Fibroblast of gingiva (primary cell): Measurements from ENCODE around the gene PEX13.
A peak's percentile ranks its signal among the peaks of the same experiment; 100 is the strongest.
"Not testable (repeated sequence)": the region's sequence is repeated elsewhere in the genome, so short reads cannot be mapped to it uniquely, and the experiment has no call there.

Experiments
- DNase-seq: peaks from one replicate; pipeline ENCODE4 v3.0.0-alpha.2; 2011; ENCODE audit warnings: low read depth

PEX13 gene, protein sequence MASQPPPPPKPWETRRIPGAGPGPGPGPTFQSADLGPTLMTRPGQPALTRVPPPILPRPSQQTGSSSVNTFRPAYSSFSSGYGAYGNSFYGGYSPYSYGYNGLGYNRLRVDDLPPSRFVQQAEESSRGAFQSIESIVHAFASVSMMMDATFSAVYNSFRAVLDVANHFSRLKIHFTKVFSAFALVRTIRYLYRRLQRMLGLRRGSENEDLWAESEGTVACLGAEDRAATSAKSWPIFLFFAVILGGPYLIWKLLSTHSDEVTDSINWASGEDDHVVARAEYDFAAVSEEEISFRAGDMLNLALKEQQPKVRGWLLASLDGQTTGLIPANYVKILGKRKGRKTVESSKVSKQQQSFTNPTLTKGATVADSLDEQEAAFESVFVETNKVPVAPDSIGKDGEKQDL

DNA sequence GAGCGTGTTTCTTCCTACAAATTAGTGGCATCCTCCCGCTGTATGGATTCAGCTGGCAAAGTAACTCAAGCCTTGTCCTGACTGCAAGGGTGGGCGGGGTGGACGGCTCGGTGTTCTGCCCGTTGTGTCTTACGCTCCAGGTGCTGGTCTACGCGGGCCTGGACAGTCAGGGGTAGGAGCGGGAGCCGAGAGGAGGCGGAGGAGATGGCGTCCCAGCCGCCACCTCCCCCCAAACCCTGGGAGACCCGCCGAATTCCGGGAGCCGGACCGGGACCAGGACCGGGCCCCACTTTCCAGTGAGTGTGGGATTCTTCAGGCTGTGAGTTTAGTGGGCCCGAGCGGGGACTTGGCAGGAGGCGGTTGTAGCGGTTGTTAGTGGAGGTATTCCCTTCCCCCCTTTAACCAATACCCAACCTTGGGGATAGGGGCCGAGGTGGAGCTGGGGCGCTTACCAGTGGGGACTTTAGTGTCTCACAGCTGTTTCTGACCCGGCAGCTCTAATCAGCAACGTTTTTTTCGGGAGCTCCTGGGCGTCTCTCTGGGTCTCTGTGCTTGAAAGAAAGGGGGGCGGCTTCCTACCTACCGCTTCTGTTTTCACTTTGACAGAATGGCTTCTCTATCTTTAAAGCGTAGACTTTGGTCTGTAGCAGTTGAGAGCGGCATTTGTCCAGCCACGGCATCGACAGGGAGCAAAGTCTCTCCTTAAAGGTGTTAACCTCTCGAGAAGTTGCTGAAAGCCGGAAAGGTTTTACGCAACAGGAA lies at the start of gene PEX13, which contains the start of gene PUS10:
Gene PEX13 (plus strand): TSS at position 165 of the 762 bp plus-strand sequence. CDS start 40 bp downstream, at position 205.
Gene PUS10 (minus strand): TSS at position 700 of the 762 bp plus-strand sequence. CDS start 6,365 bp downstream, outside the sequence.
- DNase-seq, result peak; percentile 59

DNA sequence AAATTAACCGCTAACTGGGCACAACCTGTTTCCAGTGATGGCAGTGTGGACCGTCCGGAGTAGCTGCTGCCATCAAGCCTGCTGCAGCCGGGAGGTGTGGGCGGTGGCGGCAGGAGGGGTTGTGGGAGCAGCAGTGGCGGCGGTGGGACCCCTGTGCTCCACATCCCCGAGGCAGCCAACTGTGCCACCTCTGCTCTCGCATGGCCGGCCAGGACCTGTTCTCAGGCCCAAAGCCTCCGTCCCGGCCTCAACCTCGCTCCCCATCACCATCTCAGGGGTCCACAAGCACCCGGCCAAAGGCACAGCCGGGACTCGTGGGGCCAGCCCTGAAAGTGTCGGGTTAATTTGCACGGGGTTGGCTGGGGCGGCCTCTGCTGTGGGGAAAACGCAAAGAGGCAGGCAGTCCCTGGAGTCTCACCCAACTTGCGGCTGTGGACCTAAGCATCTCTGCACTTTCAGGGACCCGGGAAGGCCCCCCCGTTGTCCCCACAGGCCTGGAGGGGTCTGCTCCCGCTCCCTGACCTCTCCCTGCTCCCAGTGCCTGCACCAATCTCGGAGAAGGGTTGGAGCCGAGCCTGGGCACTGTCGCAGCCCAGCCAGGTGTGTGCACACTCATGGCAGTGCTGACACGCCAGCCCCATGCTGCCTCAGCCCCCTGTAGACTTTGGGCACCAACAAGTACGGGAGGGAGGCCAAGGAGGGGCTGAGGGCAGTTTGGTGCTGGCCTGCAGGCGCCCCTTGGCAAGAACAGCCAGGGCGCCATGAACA lies 44.4 kb upstream of the PEX13 start:
- DNase-seq, result no peak

DNA sequence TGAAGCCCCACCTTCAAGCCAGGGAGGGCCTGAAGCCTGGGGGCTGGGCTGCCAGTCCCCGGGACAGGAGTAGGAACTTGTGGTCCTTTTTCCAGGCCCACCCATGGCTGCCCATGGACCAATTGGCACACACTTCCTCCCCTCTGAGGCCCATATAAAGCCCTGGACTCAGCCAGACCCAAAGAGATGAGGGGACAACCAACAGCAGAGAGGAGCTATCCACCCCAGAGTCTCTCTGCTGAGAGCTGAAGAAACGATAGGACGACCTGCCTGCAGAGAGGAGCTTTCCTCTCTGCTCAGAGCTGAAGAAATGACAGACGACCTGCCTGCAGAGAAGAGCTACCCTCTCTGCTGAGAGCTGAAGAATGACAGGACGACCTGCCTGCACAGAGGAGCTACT lies 43.8 kb upstream of the PEX13 start:
- no peak for DNase-seq

DNA sequence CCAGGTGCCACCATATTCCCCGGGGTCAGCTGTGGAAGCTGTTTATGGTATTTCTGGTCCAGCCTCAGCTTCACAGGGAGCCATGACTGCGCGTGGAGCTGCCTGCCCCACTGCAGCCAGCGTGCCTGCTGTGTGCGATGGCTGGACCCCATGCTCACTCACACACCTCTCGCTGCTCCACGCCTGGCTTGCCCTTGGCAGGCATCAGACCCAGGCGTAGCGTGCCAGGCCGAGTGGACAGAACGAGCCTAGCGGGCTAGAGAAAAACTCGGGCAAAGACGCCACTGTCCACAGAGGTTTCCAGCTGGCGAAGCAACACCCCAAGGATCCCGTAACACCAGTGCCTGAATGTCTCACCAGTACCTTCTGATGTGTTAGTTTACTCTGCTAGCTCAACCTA lies 42.9 kb upstream of the PEX13 start:
- DNase-seq, result no peak

DNA sequence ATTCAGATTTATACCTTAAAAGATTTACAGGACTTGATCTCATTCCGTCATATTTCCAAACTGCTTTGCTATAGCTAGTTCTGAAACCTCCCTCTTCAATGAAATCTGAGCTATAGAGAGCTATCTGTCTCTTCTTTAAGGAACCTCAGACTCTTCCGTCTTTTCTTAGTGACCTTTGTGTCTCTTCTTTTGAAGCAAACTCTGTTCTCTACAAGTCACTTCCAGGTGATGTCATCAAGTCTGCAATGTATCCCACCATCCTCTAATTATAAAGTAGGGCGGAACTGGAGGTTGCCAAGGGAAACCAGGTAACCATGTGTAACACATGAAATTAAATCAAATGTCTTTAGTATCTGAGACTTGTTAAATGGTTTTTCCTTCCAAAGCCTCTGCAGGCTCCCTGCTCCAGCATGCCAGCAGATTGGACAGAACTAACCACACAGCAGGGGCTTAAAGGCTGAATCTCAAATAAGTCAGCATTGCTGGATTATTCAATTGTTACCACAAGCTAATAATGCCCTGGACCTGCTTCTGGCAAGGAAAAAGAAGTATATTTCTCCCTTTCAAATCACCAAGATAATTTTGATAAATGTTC lies 41.2 kb upstream of the PEX13 start:
- no peak for DNase-seq

DNA sequence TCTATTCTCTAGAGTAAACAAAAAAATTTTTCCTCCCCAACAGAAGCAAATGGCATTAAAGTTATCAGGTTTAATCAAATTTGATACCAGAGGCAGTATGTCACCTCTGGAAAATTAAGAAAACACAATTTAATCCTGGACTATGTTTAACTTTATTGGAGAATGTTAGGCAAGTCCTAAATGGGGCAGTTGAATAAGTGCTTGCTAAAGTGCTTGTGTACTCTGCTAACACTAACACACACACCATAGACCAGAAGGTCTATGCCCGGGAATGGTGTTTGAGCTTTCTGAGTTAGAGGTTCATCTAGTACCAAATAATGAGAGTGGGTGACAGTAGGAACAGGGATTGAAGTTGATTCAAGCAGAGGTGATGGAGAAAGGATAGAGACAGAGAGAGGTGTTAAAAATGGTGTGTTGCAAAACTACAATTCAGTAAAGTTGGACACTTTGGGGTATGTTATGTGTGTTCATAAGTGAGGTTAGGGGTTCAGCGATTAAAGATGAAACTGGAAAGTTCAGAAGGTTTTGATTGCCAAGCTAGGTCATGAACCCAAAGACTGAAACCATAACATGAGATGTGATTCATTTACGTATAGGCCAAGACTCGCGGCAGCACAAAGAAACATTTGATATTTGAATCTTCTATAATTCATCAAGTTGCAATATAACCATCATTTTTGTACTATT lies 40.5 kb upstream of the PEX13 start:
- no peak for DNase-seq

DNA sequence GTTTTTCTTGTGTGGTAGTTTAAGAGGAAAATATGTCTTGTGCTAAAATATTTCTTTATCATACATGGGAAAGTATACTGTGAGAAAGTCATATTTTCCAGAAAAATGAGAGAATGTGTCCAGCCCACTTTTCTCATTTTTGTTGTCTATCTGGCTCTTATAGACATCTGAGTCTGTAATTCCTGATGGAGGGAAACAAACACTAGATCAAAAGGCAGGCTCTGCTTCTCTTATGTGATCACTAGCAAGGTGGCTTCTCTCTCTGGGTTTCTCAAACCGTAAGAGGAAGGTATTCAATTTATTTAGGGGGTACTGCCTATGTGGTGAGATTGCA lies 40.0 kb upstream of the PEX13 start:
- no peak for DNase-seq

DNA sequence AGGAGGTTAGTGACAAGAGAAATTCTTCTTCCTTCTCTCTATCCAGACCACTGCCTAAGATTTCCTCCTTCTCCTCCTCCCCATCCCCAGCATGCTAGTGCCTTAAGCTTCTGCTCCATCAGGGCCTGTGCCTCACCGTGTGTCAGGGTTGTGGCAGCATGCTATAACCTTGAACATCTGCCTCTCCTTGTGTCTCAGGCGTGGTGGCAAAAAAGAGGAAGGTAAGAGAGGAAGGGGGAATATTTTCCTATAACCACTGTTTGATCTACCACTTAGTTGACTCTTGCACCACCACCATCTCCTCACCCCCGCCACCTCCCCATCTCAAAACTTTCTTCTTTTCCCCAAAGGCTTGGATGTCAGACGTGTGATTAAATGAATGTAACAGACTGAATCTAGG lies 38.3 kb upstream of the PEX13 start:
- no peak for DNase-seq

DNA sequence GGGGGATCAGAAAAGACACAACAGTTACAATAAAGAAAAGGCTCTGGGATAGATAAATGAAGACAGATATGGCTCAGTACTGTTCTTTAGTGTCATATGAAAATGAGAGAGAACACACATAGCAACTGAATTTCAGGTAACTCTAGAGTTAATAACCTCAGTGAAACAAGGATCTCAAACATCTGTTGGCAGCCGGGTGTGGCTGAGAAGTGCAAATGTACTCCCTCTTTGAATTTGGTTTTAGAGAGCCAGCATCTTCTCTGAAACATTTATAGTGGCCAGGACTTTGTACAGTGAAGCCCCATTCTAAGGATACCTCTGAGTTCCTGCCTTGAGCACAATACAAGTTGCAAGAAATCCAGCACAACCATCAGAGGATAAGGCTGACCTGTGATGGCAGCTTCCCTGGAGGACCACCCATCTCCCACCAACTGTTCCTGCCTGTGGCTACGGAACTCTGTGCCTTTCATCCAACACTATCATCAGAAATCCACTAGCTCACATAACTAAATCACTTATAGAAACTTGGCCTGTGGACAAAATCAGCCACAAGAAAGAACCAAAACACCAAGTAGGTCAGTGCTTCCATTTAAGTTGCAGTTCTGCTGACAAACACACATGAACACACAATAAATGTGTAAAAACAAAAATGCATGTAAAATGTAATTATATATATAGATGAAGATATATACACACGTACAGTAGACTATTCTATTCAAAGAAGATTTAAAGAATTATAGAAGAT lies 37.3 kb upstream of the PEX13 start:
- no peak for DNase-seq

DNA sequence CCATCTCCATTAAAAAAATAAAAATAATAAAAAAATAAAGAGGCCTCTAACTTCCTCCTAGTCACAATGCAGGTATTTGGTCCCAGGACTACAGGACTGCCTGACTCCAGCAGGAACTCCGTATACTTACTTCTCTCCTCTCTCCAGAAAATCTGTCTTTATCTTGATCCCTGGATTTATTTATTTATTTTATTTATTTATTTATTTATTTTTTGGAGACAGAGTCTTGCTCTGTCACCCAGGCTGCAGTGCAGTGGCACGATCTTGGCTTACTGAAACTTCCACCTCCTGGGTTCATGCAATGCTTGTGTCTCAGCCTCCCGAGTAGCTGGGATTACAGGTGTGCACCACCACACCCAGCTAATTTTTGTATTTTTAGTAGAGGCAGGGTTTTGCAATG lies 35.5 kb upstream of the PEX13 start:
- not testable (repeated sequence) for DNase-seq

DNA sequence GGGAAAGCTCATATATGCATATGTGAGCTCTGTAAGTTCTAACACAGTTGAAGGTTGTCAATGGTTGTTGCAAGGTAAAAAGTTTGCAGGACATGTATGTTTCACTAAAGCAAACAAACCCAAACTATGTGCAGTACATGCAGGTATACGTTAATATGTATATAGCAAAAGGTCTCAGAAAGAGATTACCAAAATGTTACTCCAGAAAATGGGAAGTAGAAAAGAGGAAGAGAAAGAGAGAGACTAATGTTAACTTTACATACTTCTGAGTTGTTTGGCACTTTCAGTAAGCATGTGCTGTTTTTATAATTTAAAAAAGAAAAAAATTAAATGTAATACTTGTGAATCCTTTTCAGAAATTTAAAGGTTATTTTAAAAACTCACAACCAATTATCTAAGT lies 32.8 kb upstream of the PEX13 start:
- DNase-seq, result no peak

DNA sequence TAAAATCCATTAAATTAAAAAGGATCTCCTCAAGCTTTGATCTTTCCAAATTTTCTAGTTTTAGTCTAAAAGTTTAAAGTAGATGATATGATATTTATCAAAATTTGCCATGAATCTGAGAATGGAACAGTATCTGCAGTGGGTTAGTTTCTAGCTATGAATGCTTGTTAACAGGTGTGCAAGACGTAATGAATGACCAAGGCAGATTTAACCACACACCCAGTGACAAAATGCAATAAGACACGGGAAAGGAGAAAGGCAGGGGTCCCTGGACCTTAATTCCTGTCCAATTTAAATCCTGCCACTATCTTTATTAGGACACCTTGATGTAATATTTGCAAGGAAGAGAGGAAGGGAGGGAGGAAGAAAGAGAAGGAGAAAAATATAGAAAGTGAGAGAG lies 30.5 kb upstream of the PEX13 start:
- DNase-seq, result no peak

DNA sequence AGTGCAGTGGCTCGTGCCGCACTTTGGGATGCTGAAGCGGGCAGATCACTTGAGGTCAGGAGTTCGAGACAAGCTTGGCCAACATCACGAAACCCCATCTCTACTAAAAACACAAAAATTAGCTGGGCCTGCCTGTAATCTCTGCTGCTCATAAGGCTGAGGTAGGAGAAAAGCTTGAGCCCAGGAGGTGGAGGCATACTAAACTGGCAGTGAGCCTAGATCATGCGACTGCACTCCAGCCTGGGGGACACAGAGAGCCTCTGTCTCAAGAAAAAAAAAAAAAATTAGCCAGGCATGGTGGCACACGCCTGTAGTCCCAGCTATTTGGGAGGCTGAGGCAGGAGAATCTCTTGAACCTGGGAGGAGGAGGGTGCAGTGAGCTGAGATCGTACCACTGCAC lies 29.9 kb upstream of the PEX13 start:
- DNase-seq, result not testable (repeated sequence)

DNA sequence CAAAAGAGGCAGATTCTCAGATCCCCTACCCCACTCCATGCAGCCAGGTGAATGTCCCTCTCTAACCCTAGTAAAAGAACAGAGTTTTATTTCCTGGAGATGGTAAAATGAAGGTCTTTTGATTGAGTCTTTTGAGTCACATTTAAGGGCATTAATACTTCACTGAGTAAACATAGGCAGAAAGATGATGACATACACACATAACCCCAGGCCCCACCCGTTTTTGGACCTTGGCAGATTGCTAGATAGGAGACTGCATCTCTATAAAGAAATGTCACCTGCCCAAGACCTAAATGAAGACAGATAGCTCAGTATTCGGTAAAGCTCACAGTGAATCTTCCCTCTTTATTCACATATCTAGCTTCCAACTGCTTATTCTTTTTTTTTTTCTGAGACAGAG lies 28.3 kb upstream of the PEX13 start:
- DNase-seq, result no peak

DNA sequence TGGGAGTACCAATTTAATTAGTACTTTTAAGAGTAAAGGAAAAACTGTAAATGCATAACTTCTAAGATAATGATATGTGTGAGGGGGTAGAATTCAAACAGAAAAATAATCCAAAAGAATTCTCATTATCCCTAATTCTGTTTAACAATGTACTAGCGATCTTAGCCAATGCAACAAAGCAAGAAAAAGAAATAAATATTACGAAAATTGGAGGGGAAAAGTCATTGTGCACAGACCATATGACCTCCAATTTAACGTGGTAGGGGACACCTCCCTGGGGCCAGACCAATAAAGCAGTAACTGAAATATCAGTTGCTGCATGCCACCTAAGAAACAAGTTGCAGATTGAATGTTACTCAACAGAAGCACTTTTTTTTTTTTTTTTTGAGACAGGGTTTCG lies 25.9 kb upstream of the PEX13 start:
- no peak for DNase-seq

DNA sequence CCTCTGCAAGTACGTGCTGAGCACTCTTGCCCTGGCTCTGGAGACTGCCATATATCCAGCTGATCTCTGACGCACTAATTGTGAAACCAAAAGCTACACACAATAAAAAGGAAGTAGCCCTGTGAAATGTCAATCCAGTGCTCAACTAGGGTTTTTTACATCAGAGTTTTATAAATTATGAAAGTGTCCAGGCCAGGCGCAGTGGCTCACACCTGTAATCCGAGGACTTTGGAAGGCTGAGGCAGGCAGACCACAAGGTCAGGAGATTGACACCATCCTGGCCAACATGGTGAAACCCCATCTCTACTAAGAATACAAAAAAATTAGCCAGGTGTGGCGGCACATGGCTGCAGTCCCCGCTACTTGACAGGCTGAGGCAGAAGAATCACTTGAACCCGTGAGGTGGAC lies 24.5 kb upstream of the PEX13 start:
- no peak for DNase-seq

DNA sequence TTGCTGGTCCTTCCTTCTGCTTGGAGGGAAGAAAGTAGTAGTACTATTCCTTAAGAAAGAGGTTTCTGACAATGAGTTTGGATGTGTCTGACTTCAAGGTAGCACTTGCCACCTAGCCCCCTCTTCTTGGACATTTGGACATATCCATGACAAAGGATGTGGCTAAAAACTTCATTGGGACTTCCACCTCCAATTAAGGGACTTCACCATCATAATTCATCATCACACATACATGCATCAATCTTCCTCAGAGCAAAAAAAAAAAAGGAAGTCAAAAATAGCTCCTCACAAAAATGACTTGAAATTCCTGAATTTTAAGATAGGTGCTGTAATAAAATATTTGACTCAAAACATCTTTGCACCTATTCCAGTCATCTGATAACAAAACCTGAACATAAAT lies 23.4 kb upstream of the PEX13 start:
- no peak for DNase-seq

DNA sequence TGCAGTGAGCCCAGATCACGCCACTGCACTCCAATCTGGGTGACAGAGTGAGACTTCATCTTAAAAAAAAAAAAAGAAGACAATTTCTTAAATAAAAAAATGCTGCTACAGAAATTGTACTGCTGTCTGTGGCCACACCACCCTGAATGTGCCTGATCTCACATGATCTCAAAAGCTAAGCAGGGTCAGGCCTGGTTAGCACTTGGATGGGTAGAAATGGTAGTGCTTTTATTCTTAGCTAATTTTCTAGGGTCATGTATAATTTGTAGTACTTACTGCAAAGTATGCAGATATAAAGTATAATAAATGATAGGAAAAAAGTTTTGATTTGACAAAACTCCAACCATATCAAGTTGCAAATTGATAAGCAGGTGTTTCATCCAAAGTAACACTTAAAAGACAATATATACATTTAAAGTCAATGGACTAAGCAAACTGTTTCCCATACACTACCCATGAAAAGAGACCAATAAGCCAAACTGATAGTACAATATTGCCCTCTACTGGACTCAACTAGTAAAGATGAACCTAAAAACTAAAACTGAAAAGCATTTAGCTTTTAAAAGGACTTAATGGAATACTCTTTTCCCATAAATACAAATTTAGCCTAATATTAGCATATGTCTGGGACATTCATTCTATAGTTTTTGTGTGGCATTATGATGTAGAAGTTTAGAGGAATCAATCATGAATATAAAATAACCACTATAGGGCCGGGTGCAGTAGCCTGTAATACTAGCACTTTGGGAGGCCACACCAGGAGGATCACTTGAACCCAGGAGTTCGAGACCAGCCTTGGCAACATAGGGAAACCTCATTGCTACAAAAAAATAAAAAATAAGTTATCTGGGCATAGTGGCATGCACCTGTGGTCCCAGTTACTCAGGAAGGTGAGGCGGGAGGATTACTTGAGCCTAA lies 18.6 kb upstream of the PEX13 start:
- peak; percentile 33 for DNase-seq

DNA sequence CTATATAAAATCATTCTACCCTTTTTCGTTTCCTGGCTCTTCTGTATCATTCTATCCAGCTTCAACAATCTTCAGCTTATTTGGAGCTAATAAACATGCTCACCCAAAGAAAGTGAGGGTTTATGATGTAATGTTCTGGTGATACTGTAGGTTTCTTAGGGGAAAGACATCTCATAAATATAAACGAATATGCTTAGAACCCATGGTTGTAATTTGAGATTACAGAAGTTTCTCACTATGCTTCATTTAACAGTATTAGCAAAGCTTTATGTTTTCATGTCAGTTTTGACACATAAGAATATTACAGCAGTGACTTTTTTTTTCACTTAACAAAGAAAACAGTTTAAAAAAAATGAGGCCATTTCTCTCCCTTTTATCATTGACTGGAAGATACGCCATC lies 11.8 kb upstream of the PEX13 start:
- no peak for DNase-seq
